Measurements from ENCODE around the gene LAMB2. TPM values are rescaled to one million over a fixed set of nuclear protein-coding genes. Genes with fewer than 3 reads are reported as not detected.

LAMB2 gene
- total RNA-seq, 4 donors from 2014 or later, result 293 to 476 (median 348) TPM

DNA sequence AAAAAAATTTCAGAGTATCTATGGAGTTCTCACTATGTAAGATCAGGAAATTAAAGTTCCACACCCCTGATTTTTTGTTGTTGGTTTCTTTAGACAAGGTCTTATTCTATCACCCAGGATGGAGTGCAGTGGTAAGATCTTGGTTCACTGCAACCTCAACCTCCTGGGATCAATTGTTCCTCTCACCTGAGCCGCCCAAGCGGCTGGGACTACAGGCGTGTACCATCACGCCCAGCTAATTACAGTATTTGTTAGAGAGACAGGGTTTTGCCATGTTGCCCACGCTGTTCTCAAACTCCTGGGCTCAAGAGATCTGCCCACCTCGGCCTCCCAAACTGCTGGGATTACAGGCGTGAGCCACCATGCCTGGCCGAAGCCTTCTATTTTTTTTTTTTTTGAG, 51.4 kb downstream of the LAMB2 start:
- DNase-seq, result no peak
- Histone ChIP-seq H3K27me3 (no peaks in the 10 kb centered on the region), H3K27ac (no peak overlapping the region), H3K4me1 (no peaks in the 10 kb centered on the region), H3K9me3 (no peaks in the 10 kb centered on the region), H3K4me3 (no peak overlapping the region), H3K36me3 (peaks cover 0 to 19% (median 0%) of the 10 kb centered on the region in 3 donors)
- no peak for TF ChIP-seq POLR2A (IDR thresholded peaks at IDR 0.05)
- TF ChIP-seq, protein P1, sequence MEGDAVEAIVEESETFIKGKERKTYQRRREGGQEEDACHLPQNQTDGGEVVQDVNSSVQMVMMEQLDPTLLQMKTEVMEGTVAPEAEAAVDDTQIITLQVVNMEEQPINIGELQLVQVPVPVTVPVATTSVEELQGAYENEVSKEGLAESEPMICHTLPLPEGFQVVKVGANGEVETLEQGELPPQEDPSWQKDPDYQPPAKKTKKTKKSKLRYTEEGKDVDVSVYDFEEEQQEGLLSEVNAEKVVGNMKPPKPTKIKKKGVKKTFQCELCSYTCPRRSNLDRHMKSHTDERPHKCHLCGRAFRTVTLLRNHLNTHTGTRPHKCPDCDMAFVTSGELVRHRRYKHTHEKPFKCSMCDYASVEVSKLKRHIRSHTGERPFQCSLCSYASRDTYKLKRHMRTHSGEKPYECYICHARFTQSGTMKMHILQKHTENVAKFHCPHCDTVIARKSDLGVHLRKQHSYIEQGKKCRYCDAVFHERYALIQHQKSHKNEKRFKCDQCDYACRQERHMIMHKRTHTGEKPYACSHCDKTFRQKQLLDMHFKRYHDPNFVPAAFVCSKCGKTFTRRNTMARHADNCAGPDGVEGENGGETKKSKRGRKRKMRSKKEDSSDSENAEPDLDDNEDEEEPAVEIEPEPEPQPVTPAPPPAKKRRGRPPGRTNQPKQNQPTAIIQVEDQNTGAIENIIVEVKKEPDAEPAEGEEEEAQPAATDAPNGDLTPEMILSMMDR (IDR thresholded peaks at IDR 0.05), result no peak

DNA sequence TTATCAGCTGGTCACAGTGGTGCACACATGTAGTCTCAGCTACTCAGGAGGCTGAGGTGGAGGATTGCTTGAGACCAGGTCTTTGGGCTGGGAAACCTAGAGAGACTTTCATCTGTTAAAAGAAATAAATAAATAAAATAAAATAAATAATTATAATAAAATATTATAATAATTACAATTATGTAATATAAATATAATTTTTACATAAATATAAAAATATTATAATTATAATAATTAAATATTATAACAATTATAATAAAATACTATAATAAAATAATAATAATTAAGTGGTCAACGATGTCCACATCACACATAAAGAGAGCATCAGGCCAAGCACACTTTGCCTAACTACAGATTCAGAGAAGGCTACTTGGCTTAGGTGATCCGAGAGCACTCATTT, 53.6 kb downstream of the LAMB2 start:
- no peaks in the 10 kb centered on the region for H3K27me3 ChIP-seq
- TF ChIP-seq POLR2A (IDR thresholded peaks at IDR 0.05), result no peak
- TF ChIP-seq, protein P1 (IDR thresholded peaks at IDR 0.05), result no peak
- H3K9me3 ChIP-seq, result no peaks in the 10 kb centered on the region
- no peak for DNase-seq
- no peaks in the 10 kb centered on the region for H3K4me1 ChIP-seq
- no peak overlapping the region for H3K4me3 ChIP-seq
- no peak overlapping the region for H3K27ac ChIP-seq
- peaks cover 0 to 41% (median 0%) of the 10 kb centered on the region in 3 donors for H3K36me3 ChIP-seq

DNA sequence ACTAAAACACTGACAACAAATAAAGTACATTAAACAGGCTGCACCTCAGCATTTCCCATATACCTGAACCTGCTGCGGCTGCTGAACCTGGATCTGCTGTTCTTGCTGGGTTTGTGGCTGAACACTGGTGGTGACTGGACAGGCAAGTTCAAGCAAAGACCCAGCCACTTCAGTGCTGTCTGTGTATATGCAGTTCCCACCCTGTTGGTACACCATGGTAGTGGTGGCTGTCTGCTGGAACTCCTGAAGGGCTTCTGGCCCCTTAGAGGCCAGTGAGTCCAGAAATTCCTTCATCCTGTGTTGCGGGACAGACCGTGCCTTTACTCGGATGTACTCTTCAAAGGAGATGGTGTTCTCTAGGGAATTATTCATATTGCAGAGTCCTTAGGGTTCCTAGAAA, 56.2 kb downstream of the LAMB2 start:
- no peak overlapping the region for H3K4me3 ChIP-seq
- H3K9me3 ChIP-seq, result no peaks in the 10 kb centered on the region
- no peak overlapping the region for H3K27ac ChIP-seq
- no peaks in the 10 kb centered on the region for H3K4me1 ChIP-seq
- no peak for DNase-seq
- no peaks in the 10 kb centered on the region for H3K27me3 ChIP-seq
- no peak for TF ChIP-seq POLR2A (IDR thresholded peaks at IDR 0.05)
- TF ChIP-seq, protein P1 (IDR thresholded peaks at IDR 0.05), result no peak
- H3K36me3 ChIP-seq, result peaks cover 0 to 61% (median 0%) of the 10 kb centered on the region in 3 donors

DNA sequence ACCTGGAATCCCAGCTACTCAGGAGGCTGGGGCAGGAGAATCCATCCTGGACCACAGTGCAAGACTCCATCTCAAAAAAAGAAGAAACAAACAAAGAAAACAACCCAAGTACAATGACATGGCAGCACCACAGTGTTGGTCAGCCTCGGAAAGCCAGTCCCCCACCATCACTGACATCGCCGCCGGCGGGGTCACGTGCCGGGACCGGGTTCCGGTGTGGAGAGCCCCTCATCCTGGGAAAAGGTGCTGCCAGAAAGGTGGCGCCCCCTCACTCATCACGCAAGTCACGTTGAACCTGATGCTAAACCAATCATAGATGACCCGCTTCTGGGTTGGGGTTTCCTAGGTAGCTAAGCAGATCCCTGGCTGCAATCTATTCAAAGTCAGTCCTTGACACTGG, 56.7 kb downstream of the LAMB2 start:
- DNase-seq, result no peak
- TF ChIP-seq, protein P1 (IDR thresholded peaks at IDR 0.05), result no peak
- TF ChIP-seq POLR2A (IDR thresholded peaks at IDR 0.05), result no peak
- no peak overlapping the region for H3K27ac ChIP-seq
- peaks cover 0 to 66% (median 0%) of the 10 kb centered on the region in 3 donors for H3K36me3 ChIP-seq
- H3K4me1 ChIP-seq, result no peaks in the 10 kb centered on the region
- H3K27me3 ChIP-seq, result no peaks in the 10 kb centered on the region
- H3K4me3 ChIP-seq, result no peak overlapping the region
- no peaks in the 10 kb centered on the region for H3K9me3 ChIP-seq

Small RNA genes lying within 50 kb of the gene (small RNA-seq; reads per million reads assigned to genes)
- gene RN7SL182P, result 0 reads per million in 2 donors

Other genes with a start within 250 kb of the LAMB2 start
- gene SLC25A20, start 234.2 kb downstream of the LAMB2 start, total RNA-seq, result 100 to 1,000 TPM in 1 of 4 donors, 10 to 100 TPM in 3; 29.7 to 138 (median 68.9) TPM
- gene ARIH2, start 214.2 kb downstream of the LAMB2 start, total RNA-seq, result 100 to 1,000 TPM in 3 of 4 donors, 10 to 100 TPM in 1; 59.7 to 184 (median 111) TPM
- 10 to 100 TPM; 47.0 to 95.9 (median 78.0) TPM for gene P4HTM, start 142.8 kb downstream of the LAMB2 start, total RNA-seq
- gene WDR6, start 125.7 kb downstream of the LAMB2 start, total RNA-seq, result 100 to 1,000 TPM in 3 of 4 donors, 10 to 100 TPM in 1; 96.7 to 233 (median 179) TPM
- 10 to 100 TPM; 31.4 to 49.5 (median 33.1) TPM for gene DALRD3, start 114.5 kb downstream of the LAMB2 start, total RNA-seq
- gene NDUFAF3, start 110.9 kb downstream of the LAMB2 start, total RNA-seq, result 100 to 1,000 TPM in 2 of 4 donors, 10 to 100 TPM in 2; 64.7 to 164 (median 106) TPM
- 100 to 1,000 TPM in 1 of 4 donors, 10 to 100 TPM in 3; 58.8 to 149 (median 68.5) TPM for gene IMPDH2, start 103.7 kb downstream of the LAMB2 start, total RNA-seq
- 100 to 1,000 TPM in 2 of 4 donors, 10 to 100 TPM in 2; 61.1 to 132 (median 99.7) TPM for gene QRICH1, start 39.0 kb downstream of the LAMB2 start, total RNA-seq
- gene QARS1, start 28.3 kb downstream of the LAMB2 start, total RNA-seq, result 100 to 1,000 TPM; 295 to 361 (median 342) TPM
- 10 to 100 TPM; 42.9 to 96.0 (median 61.8) TPM for gene USP19, start 12.2 kb downstream of the LAMB2 start, total RNA-seq
- gene CCDC71, start 33.3 kb upstream of the LAMB2 start, total RNA-seq, result 10 to 100 TPM; 12.4 to 39.3 (median 37.5) TPM
- gene KLHDC8B, start 38.5 kb upstream of the LAMB2 start, total RNA-seq, result 10 to 100 TPM in 1 of 4 donors, 1 to 10 TPM in 3; 3.9 to 13.7 (median 9.5) TPM
- gene C3orf62, start 144.2 kb upstream of the LAMB2 start, total RNA-seq, result 10 to 100 TPM in 1 of 4 donors, 1 to 10 TPM in 3; 4.4 to 24.8 (median 5.3) TPM
- gene USP4, start 207.0 kb upstream of the LAMB2 start, total RNA-seq, result 100 to 1,000 TPM in 1 of 4 donors, 10 to 100 TPM in 3; 26.3 to 106 (median 47.5) TPM
- 100 to 1,000 TPM; 104 to 161 (median 130) TPM for gene GPX1, start 225.3 kb upstream of the LAMB2 start, total RNA-seq

All from Peyer's patch (tissue), 4 donors.